Stomach (tissue), 9 donors: Measurements from ENCODE around the gene MUC5AC. TPM values are rescaled to one million over a fixed set of nuclear protein-coding genes. Genes with fewer than 3 reads are reported as not detected.

Experiments used
- DNase-seq, 2 donors: peaks; one replicate each; pipeline versions ENCODE4 v3.0.0 to v3.0.0-alpha.2; 2013 to 2019
- H3K27ac ChIP-seq, 5 donors: fragments of 200-600 bp in 4 of 5; sonication (generic) in 4 of 5; one replicate each; pipeline ENCODE4 v1.5.1; 2013 to 2019; ENCODE audit warnings: mild to moderate bottlenecking in 1 of 5, moderate library complexity in 1 of 5
- H3K27me3 ChIP-seq, 3 donors: fragments of 200-600 bp; sonication (generic); one replicate each; pipeline ENCODE4 v1.5.1; 2017 to 2019; ENCODE audit warnings: mixed run types in 1 of 3
- H3K36me3 ChIP-seq, 4 donors: fragments of 200-600 bp; sonication (generic); 1 replicate in 3 of 4; 2 replicates in 1 of 4; pipeline ENCODE4 v1.5.1; 2016 to 2019
- H3K4me1 ChIP-seq, 4 donors: fragments of 200-600 bp; sonication (generic); one replicate each; pipeline ENCODE4 v1.5.1; 2016 to 2019
- H3K4me3 ChIP-seq, 4 donors: fragments of 200-600 bp; sonication (generic) in 3 of 4; one replicate each; pipeline ENCODE4 v1.5.1; 2016 to 2019; ENCODE audit warnings: mild to moderate bottlenecking in 1 of 4
- H3K9me3 ChIP-seq, 4 donors: fragments of 200-600 bp; sonication (generic); one replicate each; pipeline ENCODE4 v1.5.1; 2016 to 2019
- EP300 ChIP-seq: sonication (generic); formaldehyde crosslinking; IDR thresholded peaks from one replicate; pipeline ENCODE4 v1.6.1; 2017; ENCODE audit warnings: antibody characterized with exemption
- POLR2A ChIP-seq, 4 donors: fragments of 450-650 bp; IDR thresholded peaks; one replicate each; pipeline ENCODE4 v1.6.1; 2016; ENCODE audit warnings: antibody characterized with exemption in 4 of 4, control low read depth in 2 of 4, mild to moderate bottlenecking in 1 of 4, moderate library complexity in 1 of 4
- POLR2AphosphoS5 ChIP-seq, 3 donors: sonication (generic); formaldehyde crosslinking; IDR thresholded peaks; one replicate each; pipeline ENCODE4 v1.6.1; 2016; ENCODE audit warnings: antibody characterized with exemption in 3 of 3
- WGBS, 5 donors: extraction: QIAGEN DNeasy Blood & Tissue Kit in 3 of 5; methylation state at CpG; one replicate each; pipeline versions ENCODE4 v1.1.5 to v1.1.7; 2013 to 2018; 5-methylcytosine and 5-hydroxymethylcytosine counted together
- intact Hi-C: fragments of 100-400 bp; cut with DNase I; formaldehyde crosslinking; loops from one replicate; pipeline ENCODE4 v1.15.1; 2023; ENCODE audit warnings: low total_unique reads
- polyA plus RNA-seq, 3 donors: library from polyadenylated mRNA; stranded (reverse); fragments of 200-250 nt; gene quantifications; one replicate each; pipeline ENCODE4 v1.2.3, GENCODE V29; 2013
- total RNA-seq, 5 donors: library from RNA; depleted of rRNA; stranded (reverse); fragments of >200 nt; gene quantifications; one replicate each; pipeline versions ENCODE4 v1.1.0 to v1.2.3, GENCODE V29; 2014 to 2016
- TF ChIP-seq, protein P1 (sequence below), 7 experiments: fragments of 450-650 bp in 4 of 7; fragments of 200-600 bp in 3 of 7; sonication (generic) in 3 of 7; IDR thresholded peaks; one replicate each; pipeline ENCODE4 v1.5.1; 2016 to 2019; ENCODE audit warnings: antibody characterized with exemption in 7 of 7, control low read depth in 2 of 7, mild to moderate bottlenecking in 1 of 7
- donor health status: healthy with polysubstance abuse.
- donor health status: Bipolar disorder and iron deficiency.
- donor health status: healthy.

The MUC5AC gene
- total and polyA plus RNA-seq, 8 donors, result 2.0 to 1,253 (median 171) TPM

- intact Hi-C loops, result no loop called here
- H3K36me3 ChIP-seq, result peaks cover 0 to 3% (median 0%) of the 10 kb centered on the region in 4 donors
- WGBS, 5 donors, result 77 to 82% (median 81%) methylated on average over 25 to 46 of the region's 46 CpGs
- DNase-seq, result no peak
- no peak for TF ChIP-seq POLR2A (IDR thresholded peaks at IDR 0.05)
- TF ChIP-seq, protein P1, sequence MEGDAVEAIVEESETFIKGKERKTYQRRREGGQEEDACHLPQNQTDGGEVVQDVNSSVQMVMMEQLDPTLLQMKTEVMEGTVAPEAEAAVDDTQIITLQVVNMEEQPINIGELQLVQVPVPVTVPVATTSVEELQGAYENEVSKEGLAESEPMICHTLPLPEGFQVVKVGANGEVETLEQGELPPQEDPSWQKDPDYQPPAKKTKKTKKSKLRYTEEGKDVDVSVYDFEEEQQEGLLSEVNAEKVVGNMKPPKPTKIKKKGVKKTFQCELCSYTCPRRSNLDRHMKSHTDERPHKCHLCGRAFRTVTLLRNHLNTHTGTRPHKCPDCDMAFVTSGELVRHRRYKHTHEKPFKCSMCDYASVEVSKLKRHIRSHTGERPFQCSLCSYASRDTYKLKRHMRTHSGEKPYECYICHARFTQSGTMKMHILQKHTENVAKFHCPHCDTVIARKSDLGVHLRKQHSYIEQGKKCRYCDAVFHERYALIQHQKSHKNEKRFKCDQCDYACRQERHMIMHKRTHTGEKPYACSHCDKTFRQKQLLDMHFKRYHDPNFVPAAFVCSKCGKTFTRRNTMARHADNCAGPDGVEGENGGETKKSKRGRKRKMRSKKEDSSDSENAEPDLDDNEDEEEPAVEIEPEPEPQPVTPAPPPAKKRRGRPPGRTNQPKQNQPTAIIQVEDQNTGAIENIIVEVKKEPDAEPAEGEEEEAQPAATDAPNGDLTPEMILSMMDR (IDR thresholded peaks at IDR 0.05), result no peak
- TF ChIP-seq EP300, result no peak
- TF ChIP-seq POLR2AphosphoS5 (IDR thresholded peaks at IDR 0.05), result no peak
- peaks cover 0 to 12% (median 7%) of the 10 kb centered on the region in 4 donors for H3K4me1 ChIP-seq
- no peaks in the 10 kb centered on the region for H3K9me3 ChIP-seq
- H3K4me3 ChIP-seq, result no peak overlapping the region
- H3K27ac ChIP-seq, result no peak overlapping the region
- H3K27me3 ChIP-seq, result peaks cover 0 to 64% (median 0%) of the 10 kb centered on the region in 3 donors
Observed at GRCh38 chr11:1232021-1232882, 74.5 kb downstream of the MUC5AC start.

DNA sequence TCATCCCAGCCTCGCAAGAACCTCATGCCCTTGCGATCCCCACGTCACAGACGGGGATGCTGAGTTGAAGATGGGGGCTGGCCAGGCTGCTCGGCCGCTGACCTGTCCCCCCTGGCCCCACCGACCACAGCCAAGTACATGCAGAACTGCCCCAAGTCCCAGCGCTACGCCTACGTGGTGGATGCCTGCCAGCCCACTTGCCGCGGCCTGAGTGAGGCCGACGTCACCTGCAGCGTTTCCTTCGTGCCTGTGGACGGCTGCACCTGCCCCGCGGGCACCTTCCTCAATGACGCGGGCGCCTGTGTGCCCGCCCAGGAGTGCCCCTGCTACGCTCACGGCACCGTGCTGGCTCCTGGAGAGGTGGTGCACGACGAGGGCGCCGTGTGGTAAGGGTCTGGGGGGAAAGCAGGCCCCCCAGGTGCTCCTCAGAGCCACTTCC is 75.1 kb downstream of the MUC5AC start:
- Histone ChIP-seq H3K4me1 (peaks cover 0 to 12% (median 8%) of the 10 kb centered on the region in 4 donors), H3K9me3 (no peaks in the 10 kb centered on the region), H3K27ac (no peak overlapping the region), H3K36me3 (peaks cover 0 to 3% (median 0%) of the 10 kb centered on the region in 4 donors), H3K4me3 (peak overlapping the region in 1 of 4 donors; percentile 9), H3K27me3 (peaks cover 0 to 58% (median 0%) of the 10 kb centered on the region in 3 donors)
- DNase-seq, result no peak
- intact Hi-C loops, result no loop called here
- WGBS, 5 donors, result 68 to 77% (median 75%) methylated on average over 4 to 30 of the region's 30 CpGs
- TF ChIP-seq, protein P1 (IDR thresholded peaks at IDR 0.05), result no peak

- no peaks in the 10 kb centered on the region for H3K9me3 ChIP-seq
- DNase-seq, result no peak
- TF ChIP-seq, protein P1 (IDR thresholded peaks at IDR 0.05), result peak in 1 of 7 experiments; percentile 10
- no peak for TF ChIP-seq EP300
- peak overlapping the region in 1 of 4 donors; percentile 9 for H3K4me3 ChIP-seq
- peaks cover 0 to 52% (median 0%) of the 10 kb centered on the region in 3 donors for H3K27me3 ChIP-seq
- peaks cover 0 to 12% (median 8%) of the 10 kb centered on the region in 4 donors for H3K4me1 ChIP-seq
- 20 to 60% (median 45%) methylated on average over 1 to 21 of the region's 21 CpGs for WGBS, 5 donors
- peaks cover 0 to 3% (median 0%) of the 10 kb centered on the region in 4 donors for H3K36me3 ChIP-seq
- H3K27ac ChIP-seq, result no peak overlapping the region
- intact Hi-C loops, result no loop called here
Observed at GRCh38 chr11:1233351-1234053, 75.7 kb downstream of the MUC5AC start.

DNA sequence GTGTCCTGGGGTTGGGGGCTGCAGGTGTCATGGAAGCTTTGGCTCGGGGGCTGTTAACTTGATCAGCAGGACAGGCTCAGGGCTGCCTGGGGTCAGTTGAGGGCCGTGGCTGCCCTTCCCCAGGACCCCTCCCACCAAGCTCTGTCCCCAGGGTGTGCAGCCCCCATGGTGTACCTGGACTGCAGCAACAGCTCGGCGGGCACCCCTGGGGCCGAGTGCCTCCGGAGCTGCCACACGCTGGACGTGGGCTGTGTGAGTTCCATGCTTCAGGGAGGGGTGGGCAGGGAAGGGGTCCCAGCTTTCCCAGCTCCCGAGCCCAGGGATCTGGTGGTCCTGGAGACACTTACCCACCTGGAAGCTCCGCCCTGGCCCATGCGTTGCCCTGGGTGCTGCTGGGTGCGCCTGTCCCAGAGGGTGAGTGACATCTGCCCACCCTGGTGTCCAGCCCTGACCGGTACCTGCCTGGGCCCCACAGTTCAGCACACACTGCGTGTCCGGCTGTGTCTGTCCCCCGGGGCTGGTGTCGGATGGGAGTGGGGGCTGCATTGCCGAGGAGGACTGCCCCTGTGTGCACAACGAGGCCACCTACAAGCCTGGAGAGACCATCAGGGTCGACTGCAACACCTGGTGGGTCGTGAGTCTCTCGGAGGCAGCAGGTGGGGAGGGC is 76.4 kb downstream of the MUC5AC start:
- Histone ChIP-seq H3K27ac (no peak overlapping the region), H3K9me3 (no peaks in the 10 kb centered on the region), H3K4me3 (no peak overlapping the region), H3K27me3 (peaks cover 0 to 45% (median 0%) of the 10 kb centered on the region in 3 donors), H3K4me1 (peaks cover 0 to 12% (median 10%) of the 10 kb centered on the region in 4 donors), H3K36me3 (peaks cover 0 to 3% (median 0%) of the 10 kb centered on the region in 4 donors)
- intact Hi-C loops, result no loop called here
- 62 to 78% (median 70%) methylated on average over 9 to 22 of the region's 22 CpGs for WGBS, 5 donors
- DNase-seq, result no peak
- no peak for TF ChIP-seq POLR2AphosphoS5 (IDR thresholded peaks at IDR 0.05)
- no peak for TF ChIP-seq EP300
- TF ChIP-seq, protein P1 (IDR thresholded peaks at IDR 0.05), result no peak
- no peak for TF ChIP-seq POLR2A (IDR thresholded peaks at IDR 0.05)
